Thyroid gland (tissue), 4 donors: ENCODE data around the gene WDR70. TPM values are rescaled to one million over a fixed set of nuclear protein-coding genes. Genes with fewer than 3 reads are reported as not detected.

Experiments used
- DNase-seq, 2 donors: peaks; one replicate each; pipeline ENCODE4 v3.0.0-alpha.2; 2019
- H3K27ac ChIP-seq, 3 donors: fragments of 200-600 bp; sonication (generic); 1 replicate in 2 of 3; 2 replicates in 1 of 3; pipeline ENCODE4 v1.5.1; 2016 to 2019; ENCODE audit warnings: mild to moderate bottlenecking in 1 of 3, moderate library complexity in 1 of 3
- H3K27me3 ChIP-seq: fragments of 200-600 bp; sonication (generic); one replicate; pipeline ENCODE4 v1.5.1; 2019
- H3K36me3 ChIP-seq, 2 donors: fragments of 200-600 bp; sonication (generic); one replicate each; pipeline ENCODE4 v1.5.1; 2016 to 2019
- H3K4me1 ChIP-seq, 2 donors: fragments of 200-600 bp; sonication (generic); one replicate each; pipeline ENCODE4 v1.5.1; 2017 to 2019
- H3K4me3 ChIP-seq, 3 donors: fragments of 200-600 bp; sonication (generic); replicated peaks in 1 of 3; 1 replicate in 2 of 3; 2 replicates in 1 of 3; pipeline ENCODE4 v1.5.1; 2016; ENCODE audit warnings: mild to moderate bottlenecking in 1 of 3
- H3K9me3 ChIP-seq: fragments of 200-600 bp; sonication (generic); one replicate; pipeline ENCODE4 v1.5.1; 2017
- POLR2A ChIP-seq, 2 donors: fragments of 450-650 bp; IDR thresholded peaks; one replicate each; pipeline ENCODE4 v1.6.1; 2017; ENCODE audit warnings: antibody characterized with exemption in 2 of 2, mild to moderate bottlenecking in 2 of 2, moderate library complexity in 1 of 2
- WGBS, 2 donors: methylation state at CpG; one replicate each; pipeline ENCODE4 v1.1.5; 2017; 5-methylcytosine and 5-hydroxymethylcytosine counted together
- intact Hi-C: fragments of 100-400 bp; cut with DNase I; formaldehyde crosslinking; loops from one replicate; pipeline ENCODE4 v1.15.1; 2023
- total RNA-seq, 4 donors: library from RNA; depleted of rRNA; stranded (reverse); fragments of >200 nt; gene quantifications; one replicate each; pipeline ENCODE4 v1.2.3, GENCODE V29; 2016
- TF ChIP-seq, protein P1 (sequence below), 6 experiments: fragments of 200-600 bp in 3 of 6; fragments of 450-650 bp in 3 of 6; sonication (generic) in 3 of 6; IDR thresholded peaks; one replicate each; pipeline ENCODE4 v1.5.1; 2016 to 2019; ENCODE audit warnings: antibody characterized with exemption in 6 of 6, mild to moderate bottlenecking in 2 of 6, inconsistent platforms in 1 of 6, moderate library complexity in 1 of 6

The WDR70 gene
- total RNA-seq, 4 donors from 2014 or later: 31.3 to 103 (median 33.5) TPM

DNA sequence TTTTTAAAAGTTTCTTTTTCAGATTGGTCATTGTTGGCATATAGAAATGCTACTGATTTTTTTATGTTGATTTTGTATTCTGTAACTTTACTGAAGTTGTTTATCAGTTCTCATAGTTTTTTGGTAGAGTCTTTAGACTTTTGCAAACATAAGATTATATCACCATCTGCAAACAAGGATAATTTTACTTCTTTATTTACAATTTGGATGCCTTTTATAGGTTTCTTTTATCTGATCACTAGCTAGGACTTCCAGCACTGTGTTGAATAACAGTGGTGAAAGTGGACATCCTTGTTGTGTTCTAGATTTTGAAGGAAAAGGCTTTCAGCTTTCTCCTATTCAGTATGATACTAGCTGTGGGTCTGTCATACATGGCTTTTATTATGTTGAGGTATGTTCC is 170.3 kb downstream of the WDR70 start:
- Histone ChIP-seq H3K4me1 (no peaks in the 10 kb centered on the region), H3K27me3 (no peaks in the 10 kb centered on the region), H3K4me3 (no peak overlapping the region), H3K27ac (no peak overlapping the region), H3K36me3 (no peaks in the 10 kb centered on the region), H3K9me3 (no peaks in the 10 kb centered on the region)
- no peak for TF ChIP-seq POLR2A (IDR thresholded peaks at IDR 0.05)
- TF ChIP-seq, protein P1, sequence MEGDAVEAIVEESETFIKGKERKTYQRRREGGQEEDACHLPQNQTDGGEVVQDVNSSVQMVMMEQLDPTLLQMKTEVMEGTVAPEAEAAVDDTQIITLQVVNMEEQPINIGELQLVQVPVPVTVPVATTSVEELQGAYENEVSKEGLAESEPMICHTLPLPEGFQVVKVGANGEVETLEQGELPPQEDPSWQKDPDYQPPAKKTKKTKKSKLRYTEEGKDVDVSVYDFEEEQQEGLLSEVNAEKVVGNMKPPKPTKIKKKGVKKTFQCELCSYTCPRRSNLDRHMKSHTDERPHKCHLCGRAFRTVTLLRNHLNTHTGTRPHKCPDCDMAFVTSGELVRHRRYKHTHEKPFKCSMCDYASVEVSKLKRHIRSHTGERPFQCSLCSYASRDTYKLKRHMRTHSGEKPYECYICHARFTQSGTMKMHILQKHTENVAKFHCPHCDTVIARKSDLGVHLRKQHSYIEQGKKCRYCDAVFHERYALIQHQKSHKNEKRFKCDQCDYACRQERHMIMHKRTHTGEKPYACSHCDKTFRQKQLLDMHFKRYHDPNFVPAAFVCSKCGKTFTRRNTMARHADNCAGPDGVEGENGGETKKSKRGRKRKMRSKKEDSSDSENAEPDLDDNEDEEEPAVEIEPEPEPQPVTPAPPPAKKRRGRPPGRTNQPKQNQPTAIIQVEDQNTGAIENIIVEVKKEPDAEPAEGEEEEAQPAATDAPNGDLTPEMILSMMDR (IDR thresholded peaks at IDR 0.05): no peak
- no peak for DNase-seq
- intact Hi-C loops: no loop called here

DNA sequence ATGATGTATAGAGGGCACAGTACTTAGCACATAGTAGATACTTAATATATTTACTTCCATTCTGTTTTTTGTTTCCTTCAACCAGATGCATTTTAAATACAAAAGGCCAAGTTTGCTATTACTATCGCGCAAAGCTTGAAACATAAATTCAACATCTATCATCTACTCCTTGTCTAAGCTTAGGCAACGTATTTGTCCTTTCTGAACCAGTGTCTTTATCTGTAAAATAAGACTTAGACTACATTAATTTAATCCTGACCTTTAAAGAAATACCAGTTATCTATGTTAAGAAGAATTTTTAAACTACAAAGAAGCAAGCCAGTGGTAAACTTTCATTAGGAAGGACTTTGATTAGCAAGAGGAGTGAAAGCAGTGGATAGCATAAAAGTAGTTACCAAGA is 173.0 kb downstream of the WDR70 start:
- H3K27me3 ChIP-seq: no peaks in the 10 kb centered on the region
- DNase-seq: no peak
- no peak overlapping the region for H3K27ac ChIP-seq
- TF ChIP-seq POLR2A (IDR thresholded peaks at IDR 0.05): no peak
- TF ChIP-seq, protein P1 (IDR thresholded peaks at IDR 0.05): no peak
- no peak overlapping the region for H3K4me3 ChIP-seq
- 95 to 97% methylated on average over 3 of the region's 3 CpGs for WGBS, 2 donors
- no peaks in the 10 kb centered on the region for H3K36me3 ChIP-seq
- no peaks in the 10 kb centered on the region for H3K9me3 ChIP-seq
- peaks cover 0 to 3% of the 10 kb centered on the region in 2 donors for H3K4me1 ChIP-seq
- intact Hi-C loops: no loop called here

DNA sequence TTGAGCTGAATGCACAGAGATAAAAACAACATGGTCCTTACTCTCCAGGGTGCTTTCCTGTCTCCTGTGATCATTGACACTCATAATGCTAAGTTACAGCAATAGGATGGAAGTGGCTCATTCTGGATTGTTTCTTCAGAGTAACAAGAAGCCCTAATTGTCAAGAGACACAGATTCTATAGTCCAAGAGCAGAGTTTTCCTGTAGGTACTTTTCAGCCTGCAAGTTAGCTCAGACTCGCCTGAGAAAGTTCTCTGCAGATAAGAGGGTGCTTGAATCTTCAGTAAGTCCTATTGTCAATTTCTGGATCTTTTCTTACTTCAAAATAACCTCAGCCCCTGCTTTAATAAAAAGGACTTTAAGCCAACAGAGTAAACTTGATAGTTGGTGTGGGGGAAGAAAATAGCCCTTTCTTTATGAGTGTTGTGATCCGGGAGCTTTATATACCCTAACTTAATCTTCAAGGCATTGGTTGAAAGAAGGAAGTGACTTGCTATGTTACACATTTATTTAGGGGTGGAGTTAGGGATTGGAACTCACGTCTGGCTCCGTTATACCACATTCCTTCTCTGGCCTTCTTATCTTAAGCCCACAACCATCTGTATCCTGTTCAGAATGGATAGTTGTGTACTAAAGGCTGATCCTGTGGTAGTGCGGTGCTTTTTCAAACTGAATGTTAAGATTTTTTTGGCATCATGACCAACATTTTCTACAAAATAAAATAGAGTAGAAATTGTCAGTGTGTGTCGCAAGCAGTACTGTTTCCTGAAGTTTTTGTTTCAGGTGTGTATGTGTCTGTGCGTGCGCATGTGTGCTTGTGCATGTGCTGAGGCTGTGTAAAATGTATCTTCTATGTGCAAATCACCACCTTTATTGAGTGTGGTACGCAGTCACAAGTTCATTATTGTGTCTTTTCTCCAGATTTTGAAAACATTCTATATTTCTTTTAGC is 173.9 kb downstream of the WDR70 start:
- no peak overlapping the region for H3K27ac ChIP-seq
- WGBS, 2 donors: 71 to 74% methylated on average over 9 of the region's 9 CpGs
- no peak for DNase-seq
- H3K4me1 ChIP-seq: peaks cover 0 to 3% of the 10 kb centered on the region in 2 donors
- H3K4me3 ChIP-seq: no peak overlapping the region
- intact Hi-C loops: no loop called here
- TF ChIP-seq, protein P1 (IDR thresholded peaks at IDR 0.05): no peak
- no peak for TF ChIP-seq POLR2A (IDR thresholded peaks at IDR 0.05)
- no peaks in the 10 kb centered on the region for H3K27me3 ChIP-seq
- H3K36me3 ChIP-seq: no peaks in the 10 kb centered on the region
- no peaks in the 10 kb centered on the region for H3K9me3 ChIP-seq

DNA sequence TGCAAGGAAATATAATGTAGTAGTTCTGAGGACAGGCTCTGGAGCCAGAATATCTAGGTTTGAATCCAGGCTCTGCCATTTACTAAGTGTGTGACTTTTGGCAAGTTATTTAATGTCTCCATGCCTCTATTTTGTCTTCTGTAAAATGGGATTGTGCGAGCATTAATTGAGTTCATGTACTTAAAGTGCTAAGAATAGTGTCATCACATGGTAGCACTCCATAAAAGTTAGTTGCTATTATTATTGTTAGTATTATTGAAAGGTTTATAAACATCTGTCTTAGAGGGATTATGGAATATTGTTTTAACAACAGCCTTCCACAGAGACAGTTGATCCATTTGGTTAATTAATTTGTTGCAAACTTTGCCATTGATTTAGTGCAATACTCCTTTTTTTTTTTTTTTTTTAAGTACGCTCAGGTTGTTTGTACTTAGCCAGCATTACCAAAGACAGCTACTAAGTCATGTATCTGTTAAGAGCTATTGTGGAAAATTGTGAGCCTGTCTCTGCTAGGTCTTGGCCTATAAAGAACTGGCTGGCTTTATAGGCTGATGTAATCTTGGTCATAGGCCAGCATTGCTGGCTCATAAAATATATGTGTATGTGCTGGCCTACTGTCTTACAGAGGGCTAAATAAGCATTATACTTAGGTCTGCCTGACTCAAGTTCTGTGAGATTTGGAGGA is 174.7 kb downstream of the WDR70 start:
- WGBS, 2 donors: 95 to 98% methylated on average over 2 of the region's 2 CpGs
- no peak for DNase-seq
- TF ChIP-seq, protein P1 (IDR thresholded peaks at IDR 0.05): no peak
- TF ChIP-seq POLR2A (IDR thresholded peaks at IDR 0.05): no peak
- Histone ChIP-seq H3K4me3 (no peak overlapping the region), H3K36me3 (no peaks in the 10 kb centered on the region), H3K4me1 (peaks cover 0 to 3% of the 10 kb centered on the region in 2 donors), H3K27ac (no peak overlapping the region), H3K9me3 (no peaks in the 10 kb centered on the region), H3K27me3 (no peaks in the 10 kb centered on the region)
- intact Hi-C loops: no loop called here

DNA sequence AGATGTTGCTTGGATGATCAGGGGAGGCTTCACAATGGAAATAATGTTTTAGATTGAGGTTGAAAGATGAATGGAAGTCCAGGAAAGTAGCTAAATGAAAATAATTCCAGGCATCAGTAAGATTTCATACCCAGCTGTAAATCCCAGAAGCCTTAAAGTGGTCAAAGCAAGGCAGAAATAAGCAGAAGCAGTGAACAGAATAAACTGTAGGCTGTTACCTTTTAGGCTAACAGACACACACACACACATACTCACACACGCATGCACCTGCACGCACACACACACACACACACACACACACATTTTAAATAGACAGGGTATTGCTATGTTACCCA is 175.3 kb downstream of the WDR70 start:
- 69 to 76% methylated on average over 2 of the region's 2 CpGs for WGBS, 2 donors
- TF ChIP-seq POLR2A (IDR thresholded peaks at IDR 0.05): no peak
- TF ChIP-seq, protein P1 (IDR thresholded peaks at IDR 0.05): no peak
- Histone ChIP-seq H3K27ac (no peak overlapping the region), H3K9me3 (no peaks in the 10 kb centered on the region), H3K4me3 (no peak overlapping the region), H3K4me1 (peaks cover 0 to 3% of the 10 kb centered on the region in 2 donors), H3K27me3 (no peaks in the 10 kb centered on the region), H3K36me3 (no peaks in the 10 kb centered on the region)
- intact Hi-C loops: no loop called here
- DNase-seq: no peak
